Neuronal stem cell (in vitro differentiated cells): ENCODE results near the gene RNF144A.
A peak's percentile ranks its signal among the peaks of the same experiment; 100 is the strongest.

Experiments used
- DNase-seq: peaks from one replicate; pipeline ENCODE4 v3.0.0-alpha.2; 2013; ENCODE audit warnings: low spot score
- H2AFZ ChIP-seq: one replicate; pipeline ENCODE4 v1.6.1; 2013; ENCODE audit warnings: mild to moderate bottlenecking, low read length, inconsistent platforms
- H2AK5ac ChIP-seq: 2 replicates; pipeline ENCODE4 v1.6.1; 2013; ENCODE audit warnings: low read depth, mild to moderate bottlenecking, inconsistent platforms, low read length, moderate library complexity, mixed read lengths
- H2BK120ac ChIP-seq: 2 replicates; pipeline ENCODE4 v1.6.1; 2013; ENCODE audit warnings: low read depth, mild to moderate bottlenecking, inconsistent platforms, low read length, moderate library complexity, mixed read lengths
- H2BK12ac ChIP-seq: one replicate; pipeline ENCODE4 v1.6.1; 2013; ENCODE audit warnings: low read length, inconsistent platforms
- H2BK15ac ChIP-seq: 2 replicates; pipeline ENCODE4 v1.6.1; 2013; ENCODE audit warnings: mild to moderate bottlenecking, low read length, inconsistent platforms, mixed read lengths
- H2BK5ac ChIP-seq: one replicate; pipeline ENCODE4 v1.6.1; 2013; ENCODE audit warnings: inconsistent platforms, mild to moderate bottlenecking, low read length, moderate library complexity
- H3K14ac ChIP-seq: one replicate; pipeline ENCODE4 v1.6.1; 2013; ENCODE audit warnings: low read length, inconsistent platforms
- H3K18ac ChIP-seq: 2 replicates; pipeline ENCODE4 v1.6.1; 2013; ENCODE audit warnings: low read length, inconsistent platforms
- H3K23ac ChIP-seq: 2 replicates; pipeline ENCODE4 v1.6.1; 2013; ENCODE audit warnings: low read depth, mild to moderate bottlenecking, mixed read lengths, low read length, inconsistent platforms; ENCODE audit not compliant: poor library complexity
- H3K27ac ChIP-seq: replicated peaks from 3 replicates; pipeline ENCODE4 v1.5.1; 2013; ENCODE audit warnings: low read length, inconsistent platforms
- H3K27me3 ChIP-seq, 3 experiments: 2 replicates each; pipeline ENCODE4 v1.6.1; 2013; ENCODE audit warnings: low read length in 3 of 3, mild to moderate bottlenecking in 2 of 3, inconsistent platforms in 1 of 3, low read depth in 1 of 3, mixed read lengths in 1 of 3, moderate library complexity in 1 of 3; ENCODE audit not compliant: control insufficient read depth in 3 of 3, insufficient read depth in 3 of 3
- H3K36me3 ChIP-seq, 2 donors: replicated peaks in 1 of 2; 2 replicates each; pipeline ENCODE4 v1.6.1; 2013; ENCODE audit warnings: low read length in 2 of 2; ENCODE audit not compliant: control insufficient read depth in 2 of 2, insufficient read depth in 2 of 2
- H3K4ac ChIP-seq: 2 replicates; pipeline ENCODE4 v1.6.1; 2013; ENCODE audit warnings: inconsistent platforms, mild to moderate bottlenecking, low read length, moderate library complexity
- H3K4me1 ChIP-seq, 2 donors: 1 replicate in 1 of 2; 2 replicates in 1 of 2; pipeline ENCODE4 v1.6.1; 2013; ENCODE audit warnings: low read length in 2 of 2, low read depth in 1 of 2; ENCODE audit not compliant: control insufficient read depth in 2 of 2, insufficient read depth in 1 of 2
- H3K4me2 ChIP-seq: one replicate; pipeline ENCODE4 v1.6.1; 2013; ENCODE audit warnings: mild to moderate bottlenecking, low read length, inconsistent platforms; ENCODE audit not compliant: insufficient read depth, poor library complexity, severe bottlenecking
- H3K4me3 ChIP-seq, 2 donors: 2 replicates each; pipeline ENCODE4 v1.5.1; 2013; ENCODE audit warnings: low read length in 2 of 2, mild to moderate bottlenecking in 2 of 2, inconsistent platforms in 1 of 2, moderate library complexity in 1 of 2
- H3K79me1 ChIP-seq: one replicate; pipeline ENCODE4 v1.6.1; 2013; ENCODE audit warnings: low read depth, mild to moderate bottlenecking, inconsistent platforms, low read length, moderate library complexity
- H3K9ac ChIP-seq: one replicate; pipeline ENCODE4 v1.6.1; 2013; ENCODE audit warnings: mild to moderate bottlenecking, low read depth, low read length, inconsistent platforms; ENCODE audit not compliant: poor library complexity
- H3K9me3 ChIP-seq, 2 donors: replicated peaks in 1 of 2; 2 replicates each; pipeline versions ENCODE3 to v1.6.1; 2013; ENCODE audit warnings: low read length in 2 of 2, mild to moderate bottlenecking in 2 of 2, inconsistent platforms in 1 of 2, low read depth in 1 of 2, mixed read lengths in 1 of 2, moderate library complexity in 1 of 2; ENCODE audit not compliant: control insufficient read depth in 2 of 2, insufficient read depth in 1 of 2
- H4K8ac ChIP-seq: one replicate; pipeline ENCODE4 v1.6.1; 2013; ENCODE audit warnings: low read depth, mild to moderate bottlenecking, inconsistent platforms, low read length, moderate library complexity
- H4K91ac ChIP-seq: one replicate; pipeline ENCODE4 v1.6.1; 2013; ENCODE audit warnings: low read length, low read depth, mild to moderate bottlenecking, inconsistent platforms; ENCODE audit not compliant: poor library complexity
- WGBS, 2 donors: extraction: QIAGEN DNeasy Blood & Tissue Kit; methylation state at CpG; one replicate each; pipeline ENCODE4 v1.1.7; 2013; ENCODE audit warnings: missing lambda C conversion rate in 2 of 2, mixed read lengths in 1 of 2; ENCODE audit not compliant: insufficient read length in 2 of 2, insufficient replicate concordance in 1 of 2; ENCODE audit errors: extremely low coverage in 2 of 2; 5-methylcytosine and 5-hydroxymethylcytosine counted together

The RNF144A gene

DNA sequence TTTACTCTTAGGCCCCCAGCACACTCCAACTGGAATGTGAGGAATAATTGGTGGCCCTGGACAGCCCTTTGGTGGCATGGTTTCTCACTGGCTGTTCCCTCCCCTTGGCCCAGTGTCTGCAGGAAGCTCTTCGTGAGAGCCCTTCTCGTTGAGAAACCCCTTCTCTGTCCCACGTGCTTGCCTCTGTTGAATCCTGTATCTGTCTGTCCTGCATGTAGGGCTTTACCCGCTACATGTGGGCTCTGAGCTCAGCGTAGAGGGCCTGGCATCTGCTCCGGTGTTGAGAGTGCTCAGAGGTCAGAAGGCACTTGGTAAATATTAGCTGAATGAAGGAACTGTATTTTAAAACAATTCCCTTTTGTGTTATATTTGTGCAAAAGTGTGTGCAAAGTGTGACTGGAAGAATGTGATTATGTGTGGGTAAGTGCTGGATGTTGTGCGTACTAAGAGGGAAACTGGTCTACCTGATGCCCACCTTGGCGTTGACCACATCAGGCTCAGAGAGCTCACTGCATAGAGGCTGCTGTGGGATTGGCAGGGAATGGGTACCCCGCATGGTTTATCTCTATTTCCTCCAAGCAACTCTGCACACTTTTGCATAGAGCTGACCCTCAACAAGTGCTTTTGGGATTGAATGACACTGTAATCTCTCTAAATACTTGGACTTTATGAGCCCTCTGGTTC is 40.0 kb downstream of the RNF144A start:
- H3K14ac ChIP-seq: no peak overlapping the region
- no peak overlapping the region for H3K9ac ChIP-seq
- no peak overlapping the region for H3K4ac ChIP-seq
- H4K91ac ChIP-seq: no peak overlapping the region
- no peak overlapping the region for H3K4me3 ChIP-seq
- H3K9me3 ChIP-seq: no peaks in the 10 kb centered on the region
- H4K8ac ChIP-seq: no peak overlapping the region
- no peak overlapping the region for H2AK5ac ChIP-seq
- no peak overlapping the region for H2BK15ac ChIP-seq
- no peak overlapping the region for H2AFZ ChIP-seq
- peaks cover 0 to 29% of the 10 kb centered on the region in 2 donors for H3K36me3 ChIP-seq
- no peaks in the 10 kb centered on the region for H3K27me3 ChIP-seq
- no peak overlapping the region for H2BK12ac ChIP-seq
- no peak for DNase-seq
- H3K4me1 ChIP-seq: peaks cover 0 to 6% of the 10 kb centered on the region in 2 donors
- WGBS, 2 donors: no CpG with 5 or more reads among the region's 9 CpGs
- no peaks in the 10 kb centered on the region for H3K79me1 ChIP-seq
- no peak overlapping the region for H3K4me2 ChIP-seq
- no peak overlapping the region for H2BK120ac ChIP-seq
- no peak overlapping the region for H3K27ac ChIP-seq
- no peak overlapping the region for H3K23ac ChIP-seq
- no peak overlapping the region for H2BK5ac ChIP-seq
- H3K18ac ChIP-seq: peak overlapping the region; percentile 9

DNA sequence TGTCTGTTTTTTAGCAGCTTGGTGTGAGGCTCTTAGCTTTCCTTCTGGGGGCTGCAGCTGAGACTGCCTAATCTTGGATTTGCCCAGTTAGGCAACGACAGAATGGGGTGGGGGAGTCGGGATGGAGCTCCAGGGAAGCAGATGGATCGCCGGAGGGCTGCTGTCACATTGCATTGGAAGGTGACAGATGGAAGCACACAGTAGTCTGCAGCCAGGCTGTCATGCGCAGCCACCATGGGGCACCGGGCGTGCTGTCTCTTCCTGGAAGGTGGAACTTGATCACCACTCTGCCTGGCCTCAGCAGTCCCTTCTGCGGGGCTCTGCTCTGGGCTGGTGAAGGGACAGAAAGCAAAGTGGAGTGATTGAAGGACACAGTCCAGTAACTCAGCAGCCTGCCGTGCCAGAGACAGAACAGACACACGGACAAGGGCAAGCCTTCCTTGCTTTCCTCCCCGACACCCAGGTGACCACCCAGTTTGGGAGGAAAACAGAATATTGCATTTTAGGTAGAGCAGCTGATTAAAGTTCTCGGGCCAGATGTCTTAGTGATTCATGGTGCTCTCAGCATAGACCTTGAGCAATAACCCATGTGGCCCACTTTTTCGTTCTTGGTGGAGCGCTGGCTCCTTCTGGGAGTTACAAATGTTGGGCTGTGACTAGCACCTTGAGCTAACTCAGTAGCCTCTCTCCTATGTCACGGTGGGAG is 40.9 kb downstream of the RNF144A start:
- Histone ChIP-seq H2AFZ (no peak overlapping the region), H3K18ac (no peak overlapping the region), H3K27ac (no peak overlapping the region)

DNA sequence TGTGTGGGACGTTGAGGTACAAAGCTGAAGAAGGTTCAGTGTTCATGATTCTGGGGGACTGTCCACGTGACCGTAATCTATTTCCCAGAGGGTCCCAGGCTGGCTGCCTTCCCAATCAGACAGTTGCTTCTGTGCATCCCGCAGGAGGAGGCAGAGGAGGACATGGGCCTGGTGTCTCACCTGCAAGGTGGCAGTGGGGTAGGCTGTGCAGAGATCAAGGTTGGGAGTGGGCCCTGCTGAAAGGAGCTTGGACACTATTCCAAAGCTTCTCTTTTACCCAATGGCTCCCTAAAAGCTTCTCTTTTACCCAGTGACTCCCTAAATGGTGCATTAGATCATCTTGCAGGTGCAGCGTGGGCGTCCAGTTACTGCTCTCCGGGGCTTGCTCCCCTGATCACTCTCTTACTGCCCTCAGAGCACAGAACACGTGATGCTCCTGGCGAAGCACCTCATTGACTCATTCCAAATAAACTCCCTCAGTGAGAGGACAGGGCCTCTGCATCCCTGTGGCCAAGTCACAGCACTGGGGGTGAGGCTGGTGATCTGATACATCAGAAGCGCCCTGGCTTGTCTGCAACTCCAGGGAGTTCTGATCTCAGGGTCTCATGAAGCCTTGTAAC is 41.5 kb downstream of the RNF144A start:
- Histone ChIP-seq H2BK12ac (no peak overlapping the region), H2BK120ac (no peak overlapping the region), H2AK5ac (no peak overlapping the region), H3K9ac (peak overlapping the region; percentile 4), H2BK15ac (no peak overlapping the region), H3K4me2 (no peak overlapping the region), H3K18ac (peak overlapping the region; percentile 45), H3K27me3 (no peaks in the 10 kb centered on the region), H3K14ac (no peak overlapping the region), H3K79me1 (no peaks in the 10 kb centered on the region), H3K27ac (no peak overlapping the region), H4K8ac (no peak overlapping the region), H3K23ac (peak overlapping the region; percentile 5), H3K36me3 (peaks cover 1 to 35% of the 10 kb centered on the region in 2 donors), H3K9me3 (no peaks in the 10 kb centered on the region), H2AFZ (no peak overlapping the region), H2BK5ac (no peak overlapping the region), H3K4ac (no peak overlapping the region), H3K4me1 (peaks cover 0 to 6% of the 10 kb centered on the region in 2 donors), H4K91ac (no peak overlapping the region), H3K4me3 (no peak overlapping the region)
- no peak for DNase-seq
- no CpG with 5 or more reads among the region's 10 CpGs for WGBS, 2 donors

More for the DNA sequence above, 40.9 kb downstream of the RNF144A start:
- no peak overlapping the region for H3K4me3 ChIP-seq
- H3K36me3 ChIP-seq: peaks cover 0 to 31% of the 10 kb centered on the region in 2 donors
- no peak overlapping the region for H3K9ac ChIP-seq
- H4K8ac ChIP-seq: no peak overlapping the region
- no peak overlapping the region for H3K4ac ChIP-seq
- H3K79me1 ChIP-seq: no peaks in the 10 kb centered on the region
- H3K14ac ChIP-seq: no peak overlapping the region
- no peak overlapping the region for H2BK15ac ChIP-seq
- no peak overlapping the region for H2BK5ac ChIP-seq
- no CpG with 5 or more reads among the region's 15 CpGs for WGBS, 2 donors
- no peaks in the 10 kb centered on the region for H3K27me3 ChIP-seq
- H2BK120ac ChIP-seq: no peak overlapping the region
- H2BK12ac ChIP-seq: no peak overlapping the region
- no peak overlapping the region for H3K23ac ChIP-seq
- no peak overlapping the region for H2AK5ac ChIP-seq
- no peak for DNase-seq
- H3K9me3 ChIP-seq: no peaks in the 10 kb centered on the region
- H3K4me2 ChIP-seq: no peak overlapping the region
- no peak overlapping the region for H4K91ac ChIP-seq
- peaks cover 0 to 6% of the 10 kb centered on the region in 2 donors for H3K4me1 ChIP-seq

DNA sequence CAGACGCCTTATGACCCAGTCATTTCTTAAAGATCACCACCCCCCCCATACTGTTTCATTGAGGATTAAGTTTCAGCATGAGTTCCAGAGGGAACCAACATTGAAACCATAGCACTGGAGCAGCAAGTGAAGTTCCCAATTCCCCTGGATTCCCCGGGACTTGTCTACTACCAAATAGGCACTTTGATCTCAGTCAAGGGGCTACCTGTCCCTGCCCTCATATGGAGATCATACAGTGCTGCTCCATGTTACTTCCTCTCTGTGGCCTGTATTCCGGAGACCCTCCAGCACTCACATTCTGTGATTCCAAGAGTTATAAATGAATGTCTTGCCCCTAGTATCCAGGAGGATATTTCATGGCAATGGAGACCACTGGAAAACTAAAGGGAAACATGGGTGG is 42.5 kb downstream of the RNF144A start:
- DNase-seq: no peak
- Histone ChIP-seq H3K27me3 (no peaks in the 10 kb centered on the region), H3K4me3 (no peak overlapping the region), H3K4ac (no peak overlapping the region), H2BK15ac (no peak overlapping the region), H2AFZ (no peak overlapping the region), H3K9me3 (no peaks in the 10 kb centered on the region), H3K23ac (no peak overlapping the region), H4K91ac (no peak overlapping the region), H3K79me1 (no peaks in the 10 kb centered on the region), H2BK5ac (no peak overlapping the region), H3K36me3 (peaks cover 3 to 38% of the 10 kb centered on the region in 2 donors), H4K8ac (no peak overlapping the region), H3K14ac (no peak overlapping the region), H2AK5ac (no peak overlapping the region), H2BK120ac (no peak overlapping the region), H3K4me1 (peaks cover 0 to 6% of the 10 kb centered on the region in 2 donors), H3K9ac (no peak overlapping the region), H3K4me2 (no peak overlapping the region), H2BK12ac (no peak overlapping the region), H3K27ac (no peak overlapping the region), H3K18ac (no peak overlapping the region)
- WGBS, 2 donors: no CpG with 5 or more reads among the region's 3 CpGs
